NCI-H1417 treated with DMSO at 0.1 percent for 48 hours (cell line): Measurements from ENCODE around the gene TSPAN16.

Experiments used
- DNase-seq: peaks from one replicate; lab custom pipeline; 2025; lab: John Stamatoyannopoulos, UW

TSPAN16 gene

DNA sequence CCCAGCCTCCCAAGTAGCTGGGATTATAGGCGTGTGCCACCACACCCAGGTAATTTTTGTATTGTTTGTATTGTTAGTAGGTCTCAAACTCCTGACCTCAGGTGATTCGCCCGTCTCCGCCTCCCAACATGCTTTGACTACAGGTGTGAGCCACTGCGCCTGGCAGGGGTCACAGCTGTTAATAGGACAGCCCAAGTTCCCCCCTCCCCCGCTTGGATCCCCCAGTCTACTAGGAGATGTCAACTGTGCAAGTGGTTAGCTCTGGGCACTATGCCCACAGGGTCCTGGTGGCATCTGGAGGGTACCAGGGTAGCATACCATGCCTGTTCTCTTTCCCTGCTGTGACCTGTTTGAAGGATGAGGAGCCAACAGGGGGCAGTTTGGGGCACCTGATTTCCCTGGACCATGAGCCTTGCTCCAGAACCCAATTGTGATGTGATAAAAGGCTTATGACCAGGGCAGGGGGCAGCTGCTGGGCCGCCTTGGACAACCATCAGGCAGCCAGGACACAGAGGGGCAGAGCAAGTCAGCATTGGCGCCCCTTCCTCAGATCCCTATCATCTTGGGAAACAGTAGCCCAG is at the start of gene TSPAN16:
TSPAN16 (plus strand) TSS at position 496 of the 581 bp plus-strand sequence. CDS start 138 bp downstream, outside the sequence.
- no peak for DNase-seq

DNA sequence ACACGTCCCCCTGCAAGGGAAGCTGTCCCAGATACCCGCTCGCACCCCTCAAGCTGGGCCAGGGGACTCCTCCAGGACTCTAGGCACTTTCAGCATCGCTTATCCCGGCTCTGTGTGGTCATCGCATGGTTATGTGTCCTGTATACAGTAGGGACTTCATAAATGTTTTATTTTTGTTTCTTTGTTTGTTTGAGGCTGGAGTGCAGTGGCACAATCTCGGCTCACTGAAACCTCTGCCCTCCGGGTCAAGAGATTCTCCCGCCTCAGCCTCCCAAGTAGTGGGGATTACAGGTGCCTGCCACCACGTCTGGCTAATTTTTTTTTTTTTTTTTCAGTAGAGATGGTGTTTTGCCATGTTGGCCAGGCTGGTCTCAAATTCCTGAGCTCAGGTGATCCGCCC is 49.0 kb upstream of the TSPAN16 start:
- DNase-seq, result no peak

- no peak for DNase-seq
Observed at GRCh38 chr19:11247391-11247790, 48.6 kb upstream of the TSPAN16 start.

DNA sequence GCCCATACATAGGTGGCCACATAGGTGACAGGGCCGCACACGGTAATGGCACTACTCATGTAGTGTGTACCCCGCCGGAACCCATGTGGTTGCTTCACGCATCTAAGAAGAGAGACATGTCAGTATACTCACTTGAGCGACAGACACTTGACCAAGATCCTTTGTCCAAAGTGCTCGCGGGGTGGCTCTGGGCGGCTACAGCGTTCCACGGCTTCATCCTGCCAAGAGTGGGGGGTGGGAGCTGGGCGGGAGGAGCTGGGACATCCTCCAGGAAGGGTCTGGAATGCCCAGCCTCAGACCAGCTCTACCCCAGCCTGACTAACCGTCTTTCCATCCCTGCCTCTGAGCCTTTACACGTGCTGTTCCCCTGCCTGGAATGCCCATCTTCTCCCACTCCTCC is 48.0 kb upstream of the TSPAN16 start:
- no peak for DNase-seq

- no peak for DNase-seq
Observed at GRCh38 chr19:11248852-11249251, 47.1 kb upstream of the TSPAN16 start.

DNA sequence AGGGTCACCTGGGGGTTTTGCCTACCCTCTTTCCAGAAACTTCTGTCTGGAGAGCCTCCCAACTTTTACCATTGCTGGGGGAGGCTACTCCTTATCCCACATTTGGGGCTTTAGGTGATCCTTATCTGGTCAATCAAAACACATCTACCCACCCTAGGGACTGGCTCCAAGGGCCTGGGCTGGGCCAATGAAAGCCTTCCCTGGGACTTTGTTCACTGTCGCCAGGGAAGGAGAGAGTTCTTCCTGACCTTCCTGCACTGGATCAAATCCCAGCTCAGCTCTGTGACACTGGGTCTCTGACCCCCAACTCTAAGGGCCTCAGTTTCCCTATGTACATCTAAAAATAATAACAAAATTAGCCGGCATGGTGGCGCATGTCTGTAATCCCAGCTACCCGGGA is 44.7 kb upstream of the TSPAN16 start:
- DNase-seq, result no peak

DNA sequence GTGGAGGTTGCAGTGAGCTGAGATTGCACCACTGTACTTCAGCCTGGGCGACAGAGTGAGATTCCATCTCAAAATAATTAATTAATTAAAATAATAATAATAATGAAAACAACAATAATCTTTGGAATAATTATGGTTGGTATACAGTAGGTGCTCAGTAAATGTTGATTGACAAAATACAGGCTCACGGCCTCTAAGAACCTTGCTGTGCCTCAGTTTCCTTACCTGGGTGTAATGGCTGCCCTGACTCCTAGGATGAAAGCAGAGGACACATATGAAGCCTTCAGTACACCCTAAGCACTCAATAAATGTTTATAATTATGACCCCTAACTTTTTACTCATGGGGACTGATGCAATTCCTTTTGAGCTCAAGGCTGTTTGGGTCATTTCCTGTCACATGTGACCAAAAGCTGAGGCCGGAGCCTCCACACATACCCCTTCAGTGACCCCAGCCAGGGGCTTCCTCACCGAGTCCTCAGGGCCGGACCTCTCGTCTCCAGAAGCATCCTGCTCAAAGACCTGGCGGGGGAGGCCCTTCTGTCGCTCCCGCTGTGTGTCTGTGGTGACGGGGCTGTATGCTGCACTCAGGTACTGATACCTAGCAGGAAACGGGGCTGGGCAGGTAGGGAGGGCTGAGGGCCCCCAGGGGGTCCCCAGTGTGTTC is 44.2 kb upstream of the TSPAN16 start:
- no peak for DNase-seq

- DNase-seq, result no peak
Observed at GRCh38 chr19:11252665-11253355, 43.1 kb upstream of the TSPAN16 start.

DNA sequence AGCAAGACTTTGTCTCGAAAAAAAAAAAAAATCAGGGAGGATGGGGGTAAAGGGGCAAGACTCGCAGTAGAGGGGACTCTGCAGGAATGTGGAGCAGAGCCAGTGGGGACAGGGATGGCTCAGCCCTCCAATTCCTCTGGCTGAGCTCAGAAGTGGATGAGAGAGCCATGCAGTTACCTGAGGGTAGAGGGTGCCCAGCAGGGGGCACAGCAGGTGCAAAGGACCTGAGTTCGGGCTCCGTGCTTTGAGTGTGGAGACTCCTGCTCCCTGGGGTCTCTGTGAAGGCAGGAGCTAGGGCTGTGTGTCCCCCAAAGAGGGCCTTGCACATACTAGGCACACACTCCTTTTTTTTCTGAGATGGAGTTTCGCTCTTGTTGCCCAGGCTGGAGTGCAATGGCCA is 41.3 kb upstream of the TSPAN16 start:
- DNase-seq, result no peak

- no peak for DNase-seq
Observed at GRCh38 chr19:11256189-11256588, 39.8 kb upstream of the TSPAN16 start.

- no peak for DNase-seq
Observed at GRCh38 chr19:11257846-11258380, 38.0 kb upstream of the TSPAN16 start.

- no peak for DNase-seq
Observed at GRCh38 chr19:11260996-11261395, 35.0 kb upstream of the TSPAN16 start.

GRCh38 chr19:11261431-11261970 is 34.5 kb upstream of the TSPAN16 start:
- no peak for DNase-seq

- DNase-seq, result no peak
Observed at GRCh38 chr19:11261971-11262839, 33.8 kb upstream of the TSPAN16 start, which contains the start of gene DOCK6. TSS of gene DOCK6 (minus strand) at chr19:11262524. CDS start at chr19:11262440, 84 bp downstream.

DNA sequence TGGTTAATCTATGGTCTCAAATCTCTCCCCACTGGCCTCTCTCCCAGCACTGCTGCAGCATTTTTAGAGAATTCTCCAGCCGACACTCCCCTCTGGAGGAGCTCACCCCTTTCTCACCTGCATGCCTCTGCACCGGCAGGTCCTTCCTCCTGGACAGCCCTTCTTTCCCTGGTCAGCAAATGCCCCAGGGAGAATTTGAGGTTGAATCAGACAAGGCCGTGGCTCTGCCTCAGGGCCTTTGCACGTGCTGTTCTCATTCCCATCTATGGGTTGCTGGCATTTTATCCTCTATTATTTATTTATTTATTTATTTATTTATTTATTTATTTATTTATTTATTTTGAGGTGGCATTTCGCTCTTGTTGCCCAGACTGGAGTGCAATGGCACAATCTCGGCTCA is 32.2 kb upstream of the TSPAN16 start:
- DNase-seq, result no peak

DNA sequence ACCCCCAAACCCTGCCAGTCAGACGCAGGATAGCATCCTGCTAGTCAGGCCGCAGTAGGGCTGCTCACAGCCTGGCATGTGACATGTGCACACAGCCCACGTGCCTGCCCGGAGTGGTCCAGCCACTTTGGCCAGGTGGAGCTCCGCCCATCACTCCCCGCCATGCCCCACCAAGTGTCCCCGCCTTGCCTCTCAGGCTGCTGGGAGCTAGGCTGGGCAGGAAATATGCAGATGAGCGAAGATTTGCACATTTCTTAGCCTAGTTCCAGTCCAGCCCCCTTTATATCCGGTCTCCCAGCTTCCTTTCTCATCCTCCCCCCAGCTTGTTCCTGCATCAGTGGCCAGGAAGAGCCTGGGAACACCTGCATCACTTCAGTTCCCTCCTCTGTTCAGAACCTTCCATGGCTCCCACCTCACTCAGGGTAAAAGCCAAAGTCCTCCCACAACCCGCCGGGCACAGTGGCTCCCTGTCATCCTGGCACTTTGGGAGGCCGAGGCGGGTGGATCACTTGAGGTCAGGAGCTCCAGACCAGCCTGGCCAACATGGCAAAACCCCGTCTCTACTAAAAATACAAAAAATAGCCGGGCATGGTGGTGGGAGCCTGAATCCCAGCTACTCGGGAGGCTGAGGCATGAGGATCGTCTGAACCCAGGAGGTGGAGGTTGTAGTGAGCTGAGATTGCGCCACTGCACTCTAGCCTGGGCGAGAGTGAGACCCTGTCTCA is 31.3 kb upstream of the TSPAN16 start:
- DNase-seq, result no peak

- no peak for DNase-seq
Observed at GRCh38 chr19:11265177-11265784, 30.7 kb upstream of the TSPAN16 start.

DNA sequence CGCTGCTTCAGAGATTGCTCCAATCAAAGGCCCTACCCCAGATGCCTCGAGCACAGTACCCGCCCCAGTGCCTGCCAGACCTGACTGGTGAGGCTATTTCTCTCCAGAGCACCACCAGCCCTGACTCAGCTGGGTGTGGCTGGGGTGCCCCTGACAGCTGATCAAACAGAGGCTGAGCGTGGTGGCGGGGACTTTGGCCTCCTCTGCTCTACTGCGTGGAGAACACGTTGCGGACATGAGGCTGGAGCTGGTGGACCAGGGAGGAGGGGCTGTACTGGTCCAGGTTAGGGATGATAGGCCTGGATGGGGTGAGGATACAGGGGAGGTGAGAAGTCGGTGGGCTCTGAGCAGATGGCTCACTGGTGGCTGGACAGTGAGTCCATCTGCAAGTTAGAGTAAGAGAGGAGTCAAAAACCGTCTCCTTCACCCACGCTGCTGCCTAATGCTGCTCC is 30.1 kb upstream of the TSPAN16 start:
- DNase-seq, result no peak

DNA sequence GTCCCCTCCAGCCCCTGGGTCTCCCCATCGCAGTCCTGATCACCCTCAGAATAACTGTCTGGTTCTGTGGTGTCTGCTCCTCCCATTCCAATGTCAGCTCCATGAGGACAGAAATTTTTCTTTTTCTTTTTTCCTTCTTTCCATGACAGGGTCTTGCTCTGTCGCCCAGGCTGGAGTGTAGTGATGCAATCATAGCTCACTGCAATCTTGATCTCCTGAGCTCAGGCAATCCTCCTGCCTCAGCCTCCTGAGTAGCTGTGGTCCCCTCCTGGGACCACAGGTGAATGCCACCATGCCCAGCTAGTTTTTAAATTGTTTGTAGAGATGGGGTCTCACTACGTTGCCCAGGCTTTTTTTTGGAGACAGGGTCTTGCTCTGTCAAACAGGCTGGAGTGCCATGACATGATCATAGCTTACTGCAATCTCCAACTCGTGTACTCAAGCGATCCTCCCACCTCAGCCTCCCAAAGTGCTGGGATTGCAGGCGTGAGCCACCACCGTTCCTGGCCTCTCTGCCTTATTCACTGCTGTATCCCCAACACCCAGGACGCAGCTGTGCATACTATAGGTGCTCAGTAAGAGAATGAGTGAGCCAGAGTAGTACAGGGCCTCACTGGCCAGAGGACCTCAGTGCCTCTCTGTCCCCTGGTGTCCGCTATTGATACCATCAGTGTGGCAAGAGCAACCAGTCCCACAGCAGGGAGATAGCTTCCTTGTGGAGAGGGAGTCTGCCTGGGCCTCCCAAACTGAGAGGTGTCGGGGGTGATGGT is 28.5 kb upstream of the TSPAN16 start:
- no peak for DNase-seq

DNA sequence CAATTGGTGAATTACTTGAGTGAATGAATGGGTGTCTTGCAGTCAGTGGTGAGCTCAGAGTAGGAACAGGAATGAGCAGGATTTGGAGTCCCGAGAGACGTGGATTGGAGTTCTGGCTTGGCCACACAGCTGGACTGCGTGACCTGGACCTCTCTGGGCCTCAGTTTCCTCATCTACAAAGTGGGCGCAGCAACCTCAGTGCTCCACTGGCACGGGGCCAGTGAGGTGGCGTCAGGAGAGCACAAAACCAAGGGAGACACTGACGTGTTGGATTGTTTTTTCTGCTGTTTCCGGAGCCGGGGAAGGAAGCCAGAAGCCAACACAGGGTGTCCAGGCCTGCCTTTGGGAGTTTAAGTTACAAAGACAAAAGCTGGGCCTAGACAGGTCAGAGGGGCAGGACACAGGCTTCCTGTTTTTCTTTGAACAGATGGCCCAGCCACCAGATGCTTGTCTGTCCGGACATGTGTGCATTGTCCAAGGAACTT is 27.1 kb upstream of the TSPAN16 start:
- no peak for DNase-seq
